GM21737 (cell line): ENCODE data around the gene KRTAP19-1.
"Not testable (repeated sequence)": the region's sequence is repeated elsewhere in the genome, so short reads cannot be mapped to it uniquely, and the experiment has no call there.

ENCODE experiments used
- ATAC-seq: cut with Tn5 transposase; IDR thresholded peaks from one replicate; pipeline ENCODE4 v1.9.1; 2021; ENCODE audit warnings: mild to moderate bottlenecking, moderate library complexity; ENCODE audit not compliant: unreplicated experiment

The KRTAP19-1 gene

GRCh38 chr21:30480145-30480544, at the start of gene KRTAP19-1:
Gene KRTAP19-1, minus strand, starts transcription at chr21:30480367. Its CDS starts 50 bp downstream, at chr21:30480317.
- ATAC-seq: no peak

- ATAC-seq: no peak
Observed at GRCh38 chr21:30518876-30519275, 38.7 kb upstream of the KRTAP19-1 start.

- ATAC-seq: no peak
Observed at GRCh38 chr21:30515681-30516080, 35.5 kb upstream of the KRTAP19-1 start.

- not testable (repeated sequence) for ATAC-seq
Observed at GRCh38 chr21:30505621-30506205, 25.5 kb upstream of the KRTAP19-1 start.

- ATAC-seq: no peak
Observed at GRCh38 chr21:30502041-30502440, 21.9 kb upstream of the KRTAP19-1 start, which contains the start of gene KRTAP19-5. Gene KRTAP19-5, minus strand, starts transcription at chr21:30502141. Its CDS starts 51 bp downstream, at chr21:30502090.

- no peak for ATAC-seq
Observed at GRCh38 chr21:30497065-30497464, 16.9 kb upstream of the KRTAP19-1 start, which contains the start of gene KRTAP19-4. Gene KRTAP19-4, minus strand, starts transcription at chr21:30497165. Its CDS starts 55 bp downstream, at chr21:30497110.

GRCh38 chr21:30491963-30492428, 11.8 kb upstream of the KRTAP19-1 start, which contains the start of gene KRTAP19-3:
Gene KRTAP19-3, minus strand, starts transcription at chr21:30492013. Its CDS starts 56 bp downstream, at chr21:30491957.
- no peak for ATAC-seq

- no peak for ATAC-seq
Observed at GRCh38 chr21:30487336-30487735, 7.2 kb upstream of the KRTAP19-1 start, which contains the start of gene KRTAP19-2. Gene KRTAP19-2, minus strand, starts transcription at chr21:30487436. Its CDS starts 88 bp downstream, at chr21:30487348.

- no peak for ATAC-seq
Observed at GRCh38 chr21:30486180-30486579, 6.0 kb upstream of the KRTAP19-1 start.

GRCh38 chr21:30482130-30482529, 2.0 kb upstream of the KRTAP19-1 start:
- ATAC-seq: no peak

- ATAC-seq: no peak
Observed at GRCh38 chr21:30479259-30479658, 908 bp downstream of the KRTAP19-1 start.

- no peak for ATAC-seq
Observed at GRCh38 chr21:30478004-30478403, 2.2 kb downstream of the KRTAP19-1 start.

- ATAC-seq: no peak
Observed at GRCh38 chr21:30468900-30469714, 11.1 kb downstream of the KRTAP19-1 start.

GRCh38 chr21:30463713-30464112, 16.5 kb downstream of the KRTAP19-1 start:
- no peak for ATAC-seq

GRCh38 chr21:30448514-30448913, 31.7 kb downstream of the KRTAP19-1 start:
- ATAC-seq: no peak

GRCh38 chr21:30447056-30447455, 33.1 kb downstream of the KRTAP19-1 start:
- no peak for ATAC-seq

GRCh38 chr21:30444204-30444603, 36.0 kb downstream of the KRTAP19-1 start:
- ATAC-seq: no peak

- ATAC-seq: no peak
Observed at GRCh38 chr21:30443226-30443625, 36.9 kb downstream of the KRTAP19-1 start.

- ATAC-seq: no peak
Observed at GRCh38 chr21:30439975-30440374, 40.2 kb downstream of the KRTAP19-1 start, which contains the start of gene KRTAP15-1. Gene KRTAP15-1, plus strand, starts transcription at chr21:30440275. Its CDS starts 53 bp downstream, at chr21:30440328.

- ATAC-seq: no peak
Observed at GRCh38 chr21:30437010-30437565, 43.1 kb downstream of the KRTAP19-1 start.

GRCh38 chr21:30434033-30434631, 46.0 kb downstream of the KRTAP19-1 start:
- ATAC-seq: no peak
